HepG2 (cell line): ENCODE measurements around the gene PRRT2. TPM values are rescaled to one million over a fixed set of nuclear protein-coding genes. Genes with fewer than 3 reads are reported as not detected.

Source experiments
- EP300 ChIP-seq, 3 experiments: sonication (generic) in 1 of 3; formaldehyde crosslinking in 1 of 3; IDR thresholded peaks; 2 replicates each; pipeline versions ENCODE4 v1.5.1 to v1.6.1; 2011 to 2020; ENCODE audit warnings: low read depth in 2 of 3, low read length in 2 of 3, borderline replicate concordance in 1 of 3, improper control_type of control experiment in 1 of 3, mild to moderate bottlenecking in 1 of 3, missing genetic modification reagents in 1 of 3, moderate library complexity in 1 of 3
- HDAC6 ChIP-seq: fragments of 200-600 bp; sonication (generic); IDR thresholded peaks from 2 replicates; pipeline ENCODE4 v1.7.0; 2017; ENCODE audit warnings: mild to moderate bottlenecking, antibody characterized with exemption, low read length, low read depth
- JUND ChIP-seq: sonication (generic); formaldehyde crosslinking; IDR thresholded peaks from 2 replicates; pipeline ENCODE4 v1.8.0; 2022; ENCODE audit warnings: mild to moderate bottlenecking, missing genetic modification reagents
- RCOR2 ChIP-seq: IDR thresholded peaks from 2 replicates; pipeline ENCODE4 v1.6.1; 2016; ENCODE audit warnings: missing biosample characterization, missing genetic modification reagents
- TCF7L2 ChIP-seq: IDR thresholded peaks from 2 replicates; pipeline ENCODE4 v1.6.1; 2011; ENCODE audit warnings: mild to moderate bottlenecking, low read depth, low read length, moderate library complexity
- U2AF2 ChIP-seq: fragments of 200-400 bp; formaldehyde crosslinking; IDR thresholded peaks from 2 replicates; pipeline ENCODE4 v1.6.1; 2017; ENCODE audit warnings: low read depth, mild to moderate bottlenecking, low read length
- ZNF232 ChIP-seq: sonication (generic); formaldehyde crosslinking; IDR thresholded peaks from 2 replicates; pipeline ENCODE4 v1.4.0; 2020; ENCODE audit warnings: missing genetic modification reagents, borderline replicate concordance
- ZNF260 ChIP-seq: sonication (generic); formaldehyde crosslinking; IDR thresholded peaks from 2 replicates; pipeline ENCODE4 v1.4.0; 2020; ENCODE audit warnings: missing genetic modification reagents, low read depth, mild to moderate bottlenecking, borderline replicate concordance
- ZNF263 ChIP-seq: sonication (generic); formaldehyde crosslinking; IDR thresholded peaks from 2 replicates; pipeline ENCODE4 v1.4.0; 2020; ENCODE audit warnings: missing genetic modification reagents
- ZNF274 ChIP-seq: sonication (generic); formaldehyde crosslinking; IDR thresholded peaks from 2 replicates; pipeline ENCODE4 v1.5.1; 2020; ENCODE audit warnings: mild to moderate bottlenecking, missing genetic modification reagents
- ZNF275 ChIP-seq: sonication (generic); formaldehyde crosslinking; IDR thresholded peaks from 2 replicates; pipeline ENCODE4 v1.8.0; 2022; ENCODE audit warnings: missing genetic modification reagents, mild to moderate bottlenecking, inconsistent platforms, borderline replicate concordance
- ZNF317 ChIP-seq: sonication (generic); formaldehyde crosslinking; IDR thresholded peaks from 2 replicates; pipeline ENCODE4 v1.5.0; 2020; ENCODE audit warnings: mild to moderate bottlenecking, missing genetic modification reagents
- polyA plus RNA-seq, 8 experiments: library from polyadenylated mRNA; depleted of rRNA in 3 of 8; stranded (reverse) in 7 of 8; unstranded in 1 of 8; fragments of >200 nt; fragmentation: Illumina TruSeq in 4 of 8; extraction: Trizol in 4 of 8; gene quantifications; 2 replicates each; pipeline versions ENCODE4 v1.2.1 to v1.2.3, GENCODE V29; 2011 to 2016; ENCODE audit warnings: low read depth in 4 of 8, missing spikeins in 1 of 8, mixed read lengths in 1 of 8; ENCODE audit not compliant: insufficient read depth in 1 of 8
- total RNA-seq, 5 experiments: library from RNA; depleted of rRNA; stranded (reverse); fragments of >200 nt; fragmentation: Illumina TruSeq; extraction: Trizol; gene quantifications; 2 replicates each; pipeline ENCODE4 v1.2.3, GENCODE V29; 2016; ENCODE audit warnings: low read depth in 1 of 5
- TF ChIP-seq, protein P1 (sequence below), 2 experiments: IDR thresholded peaks; 2 replicates each; pipeline ENCODE4 v1.6.1; 2011 to 2012; ENCODE audit warnings: low read length in 2 of 2, borderline replicate concordance in 1 of 2, low read depth in 1 of 2, mild to moderate bottlenecking in 1 of 2, moderate library complexity in 1 of 2
- TF ChIP-seq, protein P2 (sequence below): sonication (generic); formaldehyde crosslinking; IDR thresholded peaks from 2 replicates; pipeline ENCODE4 v1.4.0; 2020; ENCODE audit warnings: mild to moderate bottlenecking, missing genetic modification reagents
- TF ChIP-seq, protein P3 (sequence below): sonication (generic); formaldehyde crosslinking; IDR thresholded peaks from 2 replicates; pipeline ENCODE4 v1.5.0; 2020; ENCODE audit warnings: missing genetic modification reagents, mild to moderate bottlenecking, borderline replicate concordance

Gene PRRT2
- total and polyA plus RNA-seq, 2 of the 13 experiments (the other 11 are each of a cell fraction or from before 2014, with no cell fraction given): 0.51 to 1.1 TPM

GRCh38 chr16:29805232-29806098 lies 6.5 kb upstream of the PRRT2 start (continued):
- TF ChIP-seq RCOR2 (CRISPR knock-in tag) (peak; percentile 42; the same call in 1 of the 2 replicates), ZNF317 (CRISPR knock-in tag) (0 out of 2 replicates have a peak, but pooled peaks have one; percentile 80), ZNF260 (CRISPR knock-in tag) (0 out of 2 replicates have a peak, but pooled peaks have one; percentile 64), ZNF232 (CRISPR knock-in tag) (peak; percentile 97), ZNF275 (CRISPR knock-in tag) (0 out of 2 replicates have a peak, but pooled peaks have one; percentile 86), U2AF2 (0 out of 2 replicates have a peak, but pooled peaks have one; percentile 84), ZNF263 (CRISPR knock-in tag) (peak; percentile 89), HDAC6 (no peak), EP300 (IDR thresholded peaks at IDR 0.05; ENCODE audit: low read depth in 2 of 2, low read length in 2 of 2) (peak in 1 of 2 experiments; percentile 64; a peak in 1 of 4 replicates), EP300 (CRISPR knock-in tag; IDR thresholded peaks at IDR 0.05; ENCODE audit: borderline replicate concordance) (peak; percentile 59), TCF7L2 (no peak), JUND (CRISPR knock-in tag) (peak; percentile 56; the same call in 1 of the 2 replicates), ZNF274 (peak; percentile 56; the same call in 1 of the 2 replicates)
- TF ChIP-seq, protein P1, sequence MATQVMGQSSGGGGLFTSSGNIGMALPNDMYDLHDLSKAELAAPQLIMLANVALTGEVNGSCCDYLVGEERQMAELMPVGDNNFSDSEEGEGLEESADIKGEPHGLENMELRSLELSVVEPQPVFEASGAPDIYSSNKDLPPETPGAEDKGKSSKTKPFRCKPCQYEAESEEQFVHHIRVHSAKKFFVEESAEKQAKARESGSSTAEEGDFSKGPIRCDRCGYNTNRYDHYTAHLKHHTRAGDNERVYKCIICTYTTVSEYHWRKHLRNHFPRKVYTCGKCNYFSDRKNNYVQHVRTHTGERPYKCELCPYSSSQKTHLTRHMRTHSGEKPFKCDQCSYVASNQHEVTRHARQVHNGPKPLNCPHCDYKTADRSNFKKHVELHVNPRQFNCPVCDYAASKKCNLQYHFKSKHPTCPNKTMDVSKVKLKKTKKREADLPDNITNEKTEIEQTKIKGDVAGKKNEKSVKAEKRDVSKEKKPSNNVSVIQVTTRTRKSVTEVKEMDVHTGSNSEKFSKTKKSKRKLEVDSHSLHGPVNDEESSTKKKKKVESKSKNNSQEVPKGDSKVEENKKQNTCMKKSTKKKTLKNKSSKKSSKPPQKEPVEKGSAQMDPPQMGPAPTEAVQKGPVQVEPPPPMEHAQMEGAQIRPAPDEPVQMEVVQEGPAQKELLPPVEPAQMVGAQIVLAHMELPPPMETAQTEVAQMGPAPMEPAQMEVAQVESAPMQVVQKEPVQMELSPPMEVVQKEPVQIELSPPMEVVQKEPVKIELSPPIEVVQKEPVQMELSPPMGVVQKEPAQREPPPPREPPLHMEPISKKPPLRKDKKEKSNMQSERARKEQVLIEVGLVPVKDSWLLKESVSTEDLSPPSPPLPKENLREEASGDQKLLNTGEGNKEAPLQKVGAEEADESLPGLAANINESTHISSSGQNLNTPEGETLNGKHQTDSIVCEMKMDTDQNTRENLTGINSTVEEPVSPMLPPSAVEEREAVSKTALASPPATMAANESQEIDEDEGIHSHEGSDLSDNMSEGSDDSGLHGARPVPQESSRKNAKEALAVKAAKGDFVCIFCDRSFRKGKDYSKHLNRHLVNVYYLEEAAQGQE (IDR thresholded peaks at IDR 0.05; ENCODE audit: borderline replicate concordance in 1 of 2, low read depth in 1 of 2, low read length in 2 of 2): peak in 1 of 2 experiments; percentile 62; a peak in 1 of 4 replicates
- TF ChIP-seq, protein P2, sequence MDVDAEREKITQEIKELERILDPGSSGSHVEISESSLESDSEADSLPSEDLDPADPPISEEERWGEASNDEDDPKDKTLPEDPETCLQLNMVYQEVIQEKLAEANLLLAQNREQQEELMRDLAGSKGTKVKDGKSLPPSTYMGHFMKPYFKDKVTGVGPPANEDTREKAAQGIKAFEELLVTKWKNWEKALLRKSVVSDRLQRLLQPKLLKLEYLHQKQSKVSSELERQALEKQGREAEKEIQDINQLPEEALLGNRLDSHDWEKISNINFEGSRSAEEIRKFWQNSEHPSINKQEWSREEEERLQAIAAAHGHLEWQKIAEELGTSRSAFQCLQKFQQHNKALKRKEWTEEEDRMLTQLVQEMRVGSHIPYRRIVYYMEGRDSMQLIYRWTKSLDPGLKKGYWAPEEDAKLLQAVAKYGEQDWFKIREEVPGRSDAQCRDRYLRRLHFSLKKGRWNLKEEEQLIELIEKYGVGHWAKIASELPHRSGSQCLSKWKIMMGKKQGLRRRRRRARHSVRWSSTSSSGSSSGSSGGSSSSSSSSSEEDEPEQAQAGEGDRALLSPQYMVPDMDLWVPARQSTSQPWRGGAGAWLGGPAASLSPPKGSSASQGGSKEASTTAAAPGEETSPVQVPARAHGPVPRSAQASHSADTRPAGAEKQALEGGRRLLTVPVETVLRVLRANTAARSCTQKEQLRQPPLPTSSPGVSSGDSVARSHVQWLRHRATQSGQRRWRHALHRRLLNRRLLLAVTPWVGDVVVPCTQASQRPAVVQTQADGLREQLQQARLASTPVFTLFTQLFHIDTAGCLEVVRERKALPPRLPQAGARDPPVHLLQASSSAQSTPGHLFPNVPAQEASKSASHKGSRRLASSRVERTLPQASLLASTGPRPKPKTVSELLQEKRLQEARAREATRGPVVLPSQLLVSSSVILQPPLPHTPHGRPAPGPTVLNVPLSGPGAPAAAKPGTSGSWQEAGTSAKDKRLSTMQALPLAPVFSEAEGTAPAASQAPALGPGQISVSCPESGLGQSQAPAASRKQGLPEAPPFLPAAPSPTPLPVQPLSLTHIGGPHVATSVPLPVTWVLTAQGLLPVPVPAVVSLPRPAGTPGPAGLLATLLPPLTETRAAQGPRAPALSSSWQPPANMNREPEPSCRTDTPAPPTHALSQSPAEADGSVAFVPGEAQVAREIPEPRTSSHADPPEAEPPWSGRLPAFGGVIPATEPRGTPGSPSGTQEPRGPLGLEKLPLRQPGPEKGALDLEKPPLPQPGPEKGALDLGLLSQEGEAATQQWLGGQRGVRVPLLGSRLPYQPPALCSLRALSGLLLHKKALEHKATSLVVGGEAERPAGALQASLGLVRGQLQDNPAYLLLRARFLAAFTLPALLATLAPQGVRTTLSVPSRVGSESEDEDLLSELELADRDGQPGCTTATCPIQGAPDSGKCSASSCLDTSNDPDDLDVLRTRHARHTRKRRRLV: peak; percentile 71; the same call in 1 of the 2 replicates
- TF ChIP-seq, protein P3, sequence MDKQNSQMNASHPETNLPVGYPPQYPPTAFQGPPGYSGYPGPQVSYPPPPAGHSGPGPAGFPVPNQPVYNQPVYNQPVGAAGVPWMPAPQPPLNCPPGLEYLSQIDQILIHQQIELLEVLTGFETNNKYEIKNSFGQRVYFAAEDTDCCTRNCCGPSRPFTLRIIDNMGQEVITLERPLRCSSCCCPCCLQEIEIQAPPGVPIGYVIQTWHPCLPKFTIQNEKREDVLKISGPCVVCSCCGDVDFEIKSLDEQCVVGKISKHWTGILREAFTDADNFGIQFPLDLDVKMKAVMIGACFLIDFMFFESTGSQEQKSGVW (CRISPR knock-in tag): no peak
